HEK293T (cell line): ENCODE data around the gene IL17RD.

Source experiments
- BHLHE40 ChIP-seq: fragments of 450-650 bp; IDR thresholded peaks from 2 replicates; pipeline ENCODE4 v1.6.1; 2016; ENCODE audit warnings: mild to moderate bottlenecking, moderate library complexity, borderline replicate concordance
- NFRKB ChIP-seq: fragments of 450-650 bp; IDR thresholded peaks from 2 replicates; pipeline ENCODE4 v1.6.1; 2016; ENCODE audit warnings: mild to moderate bottlenecking, moderate library complexity
- SP1 ChIP-seq: fragments of 450-650 bp; IDR thresholded peaks from 2 replicates; pipeline ENCODE4 v1.6.1; 2017

DNA sequence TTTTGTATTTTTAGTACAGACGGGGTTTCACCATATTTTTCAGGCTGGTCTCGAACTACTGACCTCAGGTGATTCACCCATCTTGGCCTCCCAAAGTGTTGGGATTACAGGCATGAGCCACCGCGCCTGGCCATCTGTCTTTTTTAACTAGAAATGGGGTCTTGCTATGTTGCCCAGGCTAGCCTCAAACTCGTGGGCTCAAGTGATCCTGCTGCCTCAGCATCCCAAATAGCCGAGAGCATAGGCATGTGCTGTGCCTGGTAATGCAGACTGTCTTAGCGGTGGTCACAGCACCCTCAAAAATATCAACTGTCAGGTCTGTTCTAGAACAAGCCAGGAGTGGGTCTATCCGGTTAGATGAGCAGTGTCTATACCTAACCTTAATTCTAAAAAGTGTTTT, 56.5 kb downstream of the IL17RD start:
- TF ChIP-seq SP1 = no peak
- no peak for TF ChIP-seq BHLHE40
- TF ChIP-seq NFRKB = no peak
